Measurements from ENCODE around the gene PLXNA2.

GRCh38 chr1:208242146-208242545 lies 2.0 kb downstream of the PLXNA2 start:
- TF ChIP-seq RARB (CRISPR knock-in tag; IDR thresholded peaks at IDR 0.05) = no peak
- TF ChIP-seq ZFP30 (CRISPR knock-in tag; IDR thresholded peaks at IDR 0.05) = no peak
- TF ChIP-seq CSDC2 (CRISPR knock-in tag; IDR thresholded peaks at IDR 0.05) = no peak
- TF ChIP-seq CREB5 (CRISPR knock-in tag; IDR thresholded peaks at IDR 0.05; ENCODE audit: low read depth) = no peak
- no peak for TF ChIP-seq ZFP3 (CRISPR knock-in tag; IDR thresholded peaks at IDR 0.05)
- TF ChIP-seq, protein P1, sequence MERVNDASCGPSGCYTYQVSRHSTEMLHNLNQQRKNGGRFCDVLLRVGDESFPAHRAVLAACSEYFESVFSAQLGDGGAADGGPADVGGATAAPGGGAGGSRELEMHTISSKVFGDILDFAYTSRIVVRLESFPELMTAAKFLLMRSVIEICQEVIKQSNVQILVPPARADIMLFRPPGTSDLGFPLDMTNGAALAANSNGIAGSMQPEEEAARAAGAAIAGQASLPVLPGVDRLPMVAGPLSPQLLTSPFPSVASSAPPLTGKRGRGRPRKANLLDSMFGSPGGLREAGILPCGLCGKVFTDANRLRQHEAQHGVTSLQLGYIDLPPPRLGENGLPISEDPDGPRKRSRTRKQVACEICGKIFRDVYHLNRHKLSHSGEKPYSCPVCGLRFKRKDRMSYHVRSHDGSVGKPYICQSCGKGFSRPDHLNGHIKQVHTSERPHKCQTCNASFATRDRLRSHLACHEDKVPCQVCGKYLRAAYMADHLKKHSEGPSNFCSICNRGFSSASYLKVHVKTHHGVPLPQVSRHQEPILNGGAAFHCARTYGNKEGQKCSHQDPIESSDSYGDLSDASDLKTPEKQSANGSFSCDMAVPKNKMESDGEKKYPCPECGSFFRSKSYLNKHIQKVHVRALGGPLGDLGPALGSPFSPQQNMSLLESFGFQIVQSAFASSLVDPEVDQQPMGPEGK (CRISPR knock-in tag; IDR thresholded peaks at IDR 0.05; ENCODE audit: borderline replicate concordance) = no peak
- no peak for TF ChIP-seq TOX (CRISPR knock-in tag; IDR thresholded peaks at IDR 0.05; ENCODE audit: borderline replicate concordance)
- TF ChIP-seq, protein P2, sequence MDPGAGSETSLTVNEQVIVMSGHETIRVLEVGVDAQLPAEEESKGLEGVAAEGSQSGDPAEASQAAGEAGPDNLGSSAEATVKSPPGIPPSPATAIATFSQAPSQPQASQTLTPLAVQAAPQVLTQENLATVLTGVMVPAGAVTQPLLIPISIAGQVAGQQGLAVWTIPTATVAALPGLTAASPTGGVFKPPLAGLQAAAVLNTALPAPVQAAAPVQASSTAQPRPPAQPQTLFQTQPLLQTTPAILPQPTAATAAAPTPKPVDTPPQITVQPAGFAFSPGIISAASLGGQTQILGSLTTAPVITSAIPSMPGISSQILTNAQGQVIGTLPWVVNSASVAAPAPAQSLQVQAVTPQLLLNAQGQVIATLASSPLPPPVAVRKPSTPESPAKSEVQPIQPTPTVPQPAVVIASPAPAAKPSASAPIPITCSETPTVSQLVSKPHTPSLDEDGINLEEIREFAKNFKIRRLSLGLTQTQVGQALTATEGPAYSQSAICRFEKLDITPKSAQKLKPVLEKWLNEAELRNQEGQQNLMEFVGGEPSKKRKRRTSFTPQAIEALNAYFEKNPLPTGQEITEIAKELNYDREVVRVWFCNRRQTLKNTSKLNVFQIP (CRISPR knock-in tag; IDR thresholded peaks at IDR 0.05; ENCODE audit: borderline replicate concordance, low read depth) = no peak
